Mucosa of rectum (tissue), 2 donors: ENCODE measurements around the gene EIF2D.

Experiments
- H3K27ac ChIP-seq, 2 donors: one replicate each; pipeline ENCODE4 v1.7.0; 2013; ENCODE audit warnings: inconsistent platforms in 2 of 2, low read depth in 2 of 2, low read length in 2 of 2
- H3K27me3 ChIP-seq, 2 donors: one replicate each; pipeline ENCODE4 v1.7.0; 2013; ENCODE audit warnings: low read length in 2 of 2; ENCODE audit not compliant: control insufficient read depth in 2 of 2, insufficient read depth in 2 of 2
- H3K36me3 ChIP-seq, 2 donors: one replicate each; pipeline ENCODE4 v1.7.0; 2013; ENCODE audit warnings: low read length in 2 of 2; ENCODE audit not compliant: control insufficient read depth in 2 of 2, insufficient read depth in 2 of 2
- H3K4me1 ChIP-seq, 2 donors: one replicate each; pipeline ENCODE4 v1.7.0; 2013; ENCODE audit warnings: low read length in 2 of 2, mild to moderate bottlenecking in 1 of 2; ENCODE audit not compliant: control insufficient read depth in 2 of 2, insufficient read depth in 2 of 2
- H3K4me3 ChIP-seq, 2 donors: one replicate each; pipeline ENCODE4 v1.7.0; 2013; ENCODE audit warnings: low read length in 2 of 2
- H3K9ac ChIP-seq, 2 donors: one replicate each; pipeline ENCODE4 v1.7.0; 2013; ENCODE audit warnings: low read length in 2 of 2, low read depth in 1 of 2, mild to moderate bottlenecking in 1 of 2
- H3K9me3 ChIP-seq, 2 donors: one replicate each; pipeline ENCODE4 v1.7.0; 2013; ENCODE audit warnings: low read length in 2 of 2; ENCODE audit not compliant: control insufficient read depth in 2 of 2
- donor health status: healthy.
- donor health status: Normal muscosa, but diverticular disease.

EIF2D gene

GRCh38 chr1:206573319-206573718 is 38.9 kb downstream of the EIF2D start:
- no peaks in the 10 kb centered on the region for H3K27me3 ChIP-seq
- no peaks in the 10 kb centered on the region for H3K36me3 ChIP-seq
- no peak overlapping the region for H3K27ac ChIP-seq
- peaks cover 7 to 20% of the 10 kb centered on the region in 2 donors for H3K4me1 ChIP-seq
- no peak overlapping the region for H3K4me3 ChIP-seq
- no peak overlapping the region for H3K9ac ChIP-seq
- no peaks in the 10 kb centered on the region for H3K9me3 ChIP-seq

- H3K9ac ChIP-seq, result no peak overlapping the region
- H3K27me3 ChIP-seq, result no peaks in the 10 kb centered on the region
- H3K4me3 ChIP-seq, result no peak overlapping the region
- peaks cover 7 to 19% of the 10 kb centered on the region in 2 donors for H3K4me1 ChIP-seq
- H3K36me3 ChIP-seq, result no peaks in the 10 kb centered on the region
- H3K27ac ChIP-seq, result no peak overlapping the region
- no peaks in the 10 kb centered on the region for H3K9me3 ChIP-seq
Observed at GRCh38 chr1:206572835-206573234, 39.4 kb downstream of the EIF2D start.

GRCh38 chr1:206570529-206570928 is 41.7 kb downstream of the EIF2D start:
- Histone ChIP-seq H3K36me3 (no peaks in the 10 kb centered on the region), H3K27ac (no peak overlapping the region), H3K27me3 (no peaks in the 10 kb centered on the region), H3K9me3 (no peaks in the 10 kb centered on the region), H3K4me3 (no peak overlapping the region), H3K4me1 (peaks cover 5 to 10% of the 10 kb centered on the region in 2 donors), H3K9ac (no peak overlapping the region)

GRCh38 chr1:206569556-206569955 is 42.7 kb downstream of the EIF2D start:
- Histone ChIP-seq H3K4me1 (peaks cover 5 to 13% of the 10 kb centered on the region in 2 donors), H3K4me3 (no peak overlapping the region), H3K9me3 (no peaks in the 10 kb centered on the region), H3K9ac (no peak overlapping the region), H3K27ac (no peak overlapping the region), H3K27me3 (no peaks in the 10 kb centered on the region), H3K36me3 (no peaks in the 10 kb centered on the region)

GRCh38 chr1:206568779-206569352 is 43.4 kb downstream of the EIF2D start:
- no peaks in the 10 kb centered on the region for H3K27me3 ChIP-seq
- no peak overlapping the region for H3K9ac ChIP-seq
- no peak overlapping the region for H3K27ac ChIP-seq
- peaks cover 0 to 1% of the 10 kb centered on the region in 2 donors for H3K36me3 ChIP-seq
- no peak overlapping the region for H3K4me3 ChIP-seq
- no peaks in the 10 kb centered on the region for H3K9me3 ChIP-seq
- H3K4me1 ChIP-seq, result peaks cover 5 to 16% of the 10 kb centered on the region in 2 donors

GRCh38 chr1:206568256-206568655 is 44.0 kb downstream of the EIF2D start:
- no peaks in the 10 kb centered on the region for H3K9me3 ChIP-seq
- peaks cover 7 to 22% of the 10 kb centered on the region in 2 donors for H3K4me1 ChIP-seq
- no peak overlapping the region for H3K9ac ChIP-seq
- no peaks in the 10 kb centered on the region for H3K27me3 ChIP-seq
- H3K27ac ChIP-seq, result peak overlapping the region in 1 of 2 donors; percentile 6
- no peak overlapping the region for H3K4me3 ChIP-seq
- H3K36me3 ChIP-seq, result peaks cover 0 to 4% of the 10 kb centered on the region in 2 donors

- no peak overlapping the region for H3K27ac ChIP-seq
- H3K9ac ChIP-seq, result no peak overlapping the region
- peaks cover 0 to 4% of the 10 kb centered on the region in 2 donors for H3K36me3 ChIP-seq
- H3K4me1 ChIP-seq, result peaks cover 8 to 30% of the 10 kb centered on the region in 2 donors
- H3K27me3 ChIP-seq, result no peaks in the 10 kb centered on the region
- H3K9me3 ChIP-seq, result no peaks in the 10 kb centered on the region
- H3K4me3 ChIP-seq, result no peak overlapping the region
Observed at GRCh38 chr1:206566999-206567398, 45.3 kb downstream of the EIF2D start.

DNA sequence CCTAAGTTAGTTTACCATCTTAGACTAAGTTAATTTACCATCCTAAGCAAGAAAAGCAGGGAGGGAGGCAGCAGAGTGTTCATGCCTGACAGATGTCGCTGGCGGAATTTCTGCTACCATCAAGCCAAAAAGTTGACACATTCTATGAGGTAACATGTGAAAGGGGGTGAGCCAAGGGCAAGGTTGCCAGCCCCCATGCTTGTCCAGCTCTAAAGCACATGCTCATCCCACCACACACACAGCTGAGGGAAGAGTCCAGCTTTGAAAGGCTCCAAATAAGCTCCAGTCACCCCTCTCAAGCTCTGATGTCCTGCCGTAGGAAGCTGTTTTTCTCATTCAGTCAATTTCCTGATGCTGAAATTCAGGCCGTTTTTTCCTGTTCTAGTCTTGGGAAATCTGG is 46.3 kb downstream of the EIF2D start:
- H3K36me3 ChIP-seq, result peaks cover 0 to 4% of the 10 kb centered on the region in 2 donors
- no peaks in the 10 kb centered on the region for H3K27me3 ChIP-seq
- no peak overlapping the region for H3K4me3 ChIP-seq
- H3K4me1 ChIP-seq, result peaks cover 11 to 35% of the 10 kb centered on the region in 2 donors
- H3K9ac ChIP-seq, result no peak overlapping the region
- H3K27ac ChIP-seq, result no peak overlapping the region
- H3K9me3 ChIP-seq, result no peaks in the 10 kb centered on the region

DNA sequence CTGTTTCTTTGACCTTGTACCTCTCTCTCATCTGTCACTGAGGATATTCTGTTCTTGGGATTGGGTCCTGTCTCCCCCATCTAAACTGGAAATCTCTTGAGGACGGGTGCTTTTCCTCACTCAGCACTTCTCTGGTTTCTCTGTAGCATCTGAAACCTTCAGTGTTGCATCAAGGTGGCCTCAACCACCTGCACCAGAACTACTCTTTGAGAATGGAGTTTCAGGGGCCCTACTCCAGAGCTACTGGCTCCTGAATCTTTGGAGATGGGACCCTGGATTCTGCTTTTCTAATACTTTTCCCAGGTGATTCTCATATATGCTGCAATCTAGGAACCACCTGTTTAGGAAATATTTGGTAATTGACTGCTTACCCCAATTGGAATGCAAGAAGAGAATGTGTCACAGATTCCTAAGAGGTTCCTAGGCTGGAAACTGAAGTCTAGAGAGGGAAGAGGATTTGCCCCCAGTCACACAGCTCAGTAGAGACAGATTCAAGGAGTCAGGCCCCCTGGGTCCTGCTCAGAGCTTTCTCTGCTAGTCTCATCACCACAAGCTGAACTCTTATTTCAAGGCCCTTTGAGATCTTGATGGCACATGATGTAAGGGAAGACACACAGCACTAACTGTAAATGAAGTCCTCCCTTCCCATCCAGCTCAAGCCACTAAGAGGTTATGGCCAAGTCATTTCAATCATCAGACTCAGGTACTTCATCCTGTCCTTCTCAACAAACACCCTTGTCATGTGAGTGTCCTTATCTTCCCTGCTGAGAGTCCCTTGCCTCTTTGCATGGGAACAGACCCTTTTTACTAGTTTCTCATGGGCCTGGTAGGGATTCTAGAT is 48.7 kb downstream of the EIF2D start:
- Histone ChIP-seq H3K9ac (peak overlapping the region in 1 of 2 donors; percentile 24), H3K36me3 (peaks cover 0 to 4% of the 10 kb centered on the region in 2 donors), H3K27me3 (no peaks in the 10 kb centered on the region), H3K9me3 (no peaks in the 10 kb centered on the region), H3K27ac (peak overlapping the region in 1 of 2 donors; percentile 58), H3K4me3 (peak overlapping the region in 1 of 2 donors; percentile 50), H3K4me1 (peaks cover 29 to 48% of the 10 kb centered on the region in 2 donors)

DNA sequence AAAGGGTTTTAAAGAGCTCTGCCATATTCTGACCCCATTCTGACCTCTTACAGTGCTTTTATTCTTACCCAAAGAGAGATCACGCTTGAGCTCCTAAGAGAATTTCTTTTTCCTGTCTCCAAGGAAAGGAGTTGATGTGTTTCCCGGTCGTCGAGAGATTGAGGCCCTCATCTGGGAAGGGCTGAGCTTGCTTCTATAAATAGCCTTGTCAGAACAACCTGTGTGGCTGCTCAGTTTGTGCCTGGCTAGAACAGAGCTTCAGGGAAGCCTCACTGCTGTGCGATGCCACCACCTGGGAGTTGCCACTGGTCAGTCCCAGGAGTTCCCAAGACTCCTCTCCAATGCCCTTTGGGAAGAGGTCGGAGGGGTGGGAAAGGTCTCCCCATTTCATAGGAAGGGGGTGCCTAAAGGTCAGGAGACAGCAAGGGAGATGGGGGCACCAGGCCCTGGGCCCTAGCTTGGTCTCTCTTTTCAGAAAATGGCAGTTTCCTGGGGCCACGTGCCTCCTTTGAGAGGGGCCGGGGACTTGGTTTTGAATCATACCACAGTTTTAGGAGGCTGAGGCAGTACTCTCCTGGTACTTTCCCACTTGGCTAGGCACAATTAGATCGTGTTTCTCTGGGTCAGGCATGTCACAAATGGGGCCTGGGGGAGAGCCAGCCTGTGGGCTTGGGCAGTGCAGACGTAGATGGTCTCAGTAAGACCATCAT is 52.1 kb downstream of the EIF2D start:
- Histone ChIP-seq H3K9me3 (no peaks in the 10 kb centered on the region), H3K4me3 (peak overlapping the region in 1 of 2 donors; percentile 83), H3K4me1 (peaks cover 46 to 58% of the 10 kb centered on the region in 2 donors), H3K27ac (peak overlapping the region; percentile 46 to 85), H3K27me3 (no peaks in the 10 kb centered on the region), H3K36me3 (peaks cover 0 to 4% of the 10 kb centered on the region in 2 donors), H3K9ac (peak overlapping the region; percentile 70)
